CD4-positive, alpha-beta T cell treated with Interleukin-6 for 4 hours (primary cell): ENCODE results near the gene OR5D18.
"Not testable (repeated sequence)": the region's sequence is repeated elsewhere in the genome, so short reads cannot be mapped to it uniquely, and the experiment has no call there.

ENCODE experiments used
- DNase-seq: peaks from one replicate; pipeline ENCODE4 v3.0.0-alpha.2; 2020; ENCODE audit warnings: mixed read lengths

Gene OR5D18

DNA sequence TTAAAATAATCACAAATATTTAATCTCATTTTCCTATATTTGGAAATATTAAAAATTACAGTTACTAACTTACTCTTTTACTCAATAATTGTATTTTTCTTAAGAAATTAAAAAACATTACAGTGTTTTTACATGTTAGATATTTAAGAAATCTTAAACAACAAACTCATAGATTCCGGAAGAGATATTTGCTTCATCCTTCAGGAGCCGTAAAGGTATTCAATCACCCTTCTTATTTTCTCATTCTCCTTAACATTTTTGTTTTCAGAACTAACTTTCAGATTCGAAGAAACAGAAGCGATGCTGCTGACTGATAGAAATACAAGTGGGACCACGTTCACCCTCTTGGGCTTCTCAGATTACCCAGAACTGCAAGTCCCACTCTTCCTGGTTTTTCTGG lies at the start of gene OR5D18:
Gene OR5D18 (plus strand): TSS at position 301 of the 400 bp plus-strand sequence. CDS start 0 bp downstream, at position 301.
- no peak for DNase-seq

DNA sequence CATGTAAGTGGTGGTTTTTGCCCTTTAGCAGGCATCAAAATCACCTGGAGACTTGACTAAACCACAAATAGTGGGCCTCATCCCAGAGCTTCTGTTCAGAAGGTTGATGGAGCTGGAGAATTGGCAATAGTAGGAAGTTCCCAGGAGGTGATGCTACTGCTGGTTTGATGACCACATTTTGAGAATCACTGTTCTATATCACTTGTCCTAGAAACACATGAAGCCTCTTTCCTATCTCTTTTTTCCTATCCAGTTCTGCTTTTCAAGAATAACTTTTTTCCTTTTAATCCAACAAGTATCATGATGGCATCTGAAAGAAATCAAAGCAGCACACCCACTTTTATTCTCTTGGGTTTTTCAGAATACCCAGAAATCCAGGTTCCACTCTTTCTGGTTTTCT lies 46.3 kb upstream of the OR5D18 start, which contains the start of gene OR5D13:
Gene OR5D13 (plus strand): TSS at position 301 of the 400 bp plus-strand sequence. CDS start 0 bp downstream, at position 301.
- no peak for DNase-seq

DNA sequence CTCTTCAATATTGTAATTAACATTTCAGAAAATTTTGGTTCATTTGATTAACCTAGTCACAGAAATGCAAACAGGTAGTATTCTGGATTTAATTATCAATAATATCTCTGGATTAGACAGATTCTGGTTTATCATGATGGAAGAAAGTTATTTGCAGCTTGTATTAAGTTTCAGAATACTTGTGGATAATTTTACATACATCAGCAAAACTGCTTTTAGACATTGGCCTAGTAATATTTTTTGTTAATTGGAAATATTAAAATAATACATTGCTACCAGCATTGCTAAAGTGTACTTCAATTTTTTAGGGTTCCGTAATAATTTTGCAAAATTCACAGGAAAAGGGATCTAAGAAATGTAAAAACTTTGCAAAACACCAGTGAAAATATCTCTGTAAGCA lies 27.8 kb upstream of the OR5D18 start:
- no peak for DNase-seq

DNA sequence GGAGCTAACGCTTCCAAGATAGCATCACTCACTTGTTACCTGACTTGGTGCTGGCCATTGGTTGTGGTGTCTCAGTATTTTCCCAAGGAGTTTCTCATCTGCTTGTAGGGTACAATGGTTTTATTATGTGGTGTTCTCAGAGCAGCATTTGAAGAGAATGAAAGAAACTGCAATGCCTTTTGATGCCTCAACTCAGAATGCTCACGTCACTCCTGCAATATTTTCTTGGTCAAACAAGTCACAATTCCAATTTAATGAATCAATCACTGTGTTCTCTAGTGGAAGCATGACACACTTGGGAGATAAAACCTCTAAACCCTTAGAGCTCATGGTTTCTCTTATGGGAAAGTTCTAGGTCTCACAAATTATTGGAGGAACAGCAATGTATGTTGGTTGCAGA lies 26.1 kb upstream of the OR5D18 start:
- no peak for DNase-seq

DNA sequence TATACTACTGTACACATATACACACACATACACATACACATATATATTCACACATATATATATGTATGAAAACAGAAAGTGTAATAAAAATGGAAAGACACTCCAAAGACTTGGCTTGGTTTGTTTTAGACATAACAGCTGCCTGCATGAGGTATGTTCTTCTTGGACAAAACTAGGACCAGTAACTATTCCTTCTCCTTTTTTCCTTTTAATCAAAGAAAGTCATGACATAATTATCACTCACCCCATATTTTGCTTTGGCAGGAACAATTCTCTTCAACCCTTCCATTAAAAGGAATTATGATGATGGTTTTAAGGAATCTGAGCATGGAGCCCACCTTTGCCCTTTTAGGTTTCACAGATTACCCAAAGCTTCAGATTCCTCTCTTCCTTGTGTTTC lies 24.2 kb upstream of the OR5D18 start, which contains the start of gene OR5D14:
Gene OR5D14 (plus strand): TSS at position 301 of the 400 bp plus-strand sequence. CDS start 0 bp downstream, at position 301.
- no peak for DNase-seq

DNA sequence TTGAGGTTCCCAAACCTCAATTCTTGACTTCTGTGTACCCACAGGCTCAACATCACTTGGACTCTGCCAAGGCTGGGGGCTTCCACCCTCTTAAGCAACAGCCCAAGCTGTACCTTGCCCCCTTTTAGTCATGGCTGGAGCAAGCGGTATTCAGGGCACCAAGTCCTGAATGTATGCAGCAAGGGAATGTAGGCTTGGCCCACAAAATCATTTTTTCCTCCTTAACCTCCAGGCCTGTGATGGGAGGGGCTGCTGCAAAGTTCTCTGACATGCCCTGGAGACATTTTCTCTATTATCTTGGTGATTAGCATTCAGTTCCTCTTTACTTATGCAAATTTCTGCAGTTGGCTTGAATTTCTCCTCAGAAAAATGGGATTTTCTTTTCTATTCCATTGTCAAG lies 13.2 kb upstream of the OR5D18 start:
- DNase-seq: no peak

DNA sequence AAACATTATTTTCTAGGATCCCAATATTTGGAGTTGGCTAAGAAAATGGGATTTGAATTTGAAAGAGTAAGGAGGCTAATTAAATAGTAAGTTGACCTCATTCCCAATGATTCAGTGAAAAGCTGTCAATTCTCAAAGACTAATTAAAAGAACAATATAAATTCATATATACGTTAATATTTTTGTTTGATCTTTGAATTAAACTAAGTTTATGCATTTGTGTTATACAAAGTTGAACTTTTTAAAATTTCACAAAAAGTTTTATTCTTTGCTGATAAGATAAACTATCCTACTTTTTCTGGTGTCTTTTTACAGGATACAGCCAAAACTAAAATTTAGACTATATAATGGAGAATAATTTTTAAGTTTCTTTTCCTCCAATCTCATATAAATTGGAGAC lies 8.4 kb upstream of the OR5D18 start, which contains the start of gene OR5L1:
Gene OR5L1 (plus strand): TSS at position 301 of the 400 bp plus-strand sequence. CDS start 100 bp downstream, outside the sequence.
- DNase-seq: no peak

DNA sequence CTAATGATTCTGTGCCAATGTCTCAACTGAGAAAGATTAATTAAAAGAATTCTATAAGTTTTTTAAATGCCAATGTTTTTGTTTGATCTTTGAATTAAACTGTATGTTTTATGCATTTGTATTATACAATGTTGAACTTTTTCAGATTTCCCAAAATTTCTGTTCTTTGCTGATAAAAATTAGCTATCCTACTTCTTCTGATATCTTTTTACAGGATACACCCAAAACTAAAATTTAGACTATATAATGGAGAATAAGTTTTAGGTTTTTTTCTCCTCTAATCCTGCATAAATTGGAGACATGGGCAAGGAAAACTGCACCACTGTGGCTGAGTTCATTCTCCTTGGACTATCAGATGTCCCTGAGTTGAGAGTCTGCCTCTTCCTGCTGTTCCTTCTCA lies 7.5 kb downstream of the OR5D18 start, which contains the start of gene OR5L2:
Gene OR5L2 (plus strand): TSS at position 301 of the 400 bp plus-strand sequence. CDS start 0 bp downstream, at position 301.
- no peak for DNase-seq

DNA sequence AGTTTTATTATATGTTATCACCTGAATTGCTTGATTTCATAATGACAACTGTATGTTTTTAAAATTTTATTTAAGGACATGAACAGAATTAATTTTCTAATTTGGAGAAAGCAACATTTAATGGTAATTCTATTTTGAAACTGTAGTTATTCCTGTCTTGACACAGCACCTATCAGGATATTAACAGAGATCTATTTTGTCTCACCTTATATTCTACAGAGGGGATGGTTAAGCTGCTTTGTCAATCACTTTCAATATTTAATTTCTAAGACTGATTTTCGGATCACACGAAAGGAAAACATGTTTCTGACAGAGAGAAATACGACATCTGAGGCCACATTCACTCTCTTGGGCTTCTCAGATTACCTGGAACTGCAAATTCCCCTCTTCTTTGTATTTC lies 19.0 kb downstream of the OR5D18 start, which contains the start of gene OR5D16:
Gene OR5D16 (plus strand): TSS at position 301 of the 400 bp plus-strand sequence. CDS start 0 bp downstream, at position 301.
- DNase-seq: no peak

DNA sequence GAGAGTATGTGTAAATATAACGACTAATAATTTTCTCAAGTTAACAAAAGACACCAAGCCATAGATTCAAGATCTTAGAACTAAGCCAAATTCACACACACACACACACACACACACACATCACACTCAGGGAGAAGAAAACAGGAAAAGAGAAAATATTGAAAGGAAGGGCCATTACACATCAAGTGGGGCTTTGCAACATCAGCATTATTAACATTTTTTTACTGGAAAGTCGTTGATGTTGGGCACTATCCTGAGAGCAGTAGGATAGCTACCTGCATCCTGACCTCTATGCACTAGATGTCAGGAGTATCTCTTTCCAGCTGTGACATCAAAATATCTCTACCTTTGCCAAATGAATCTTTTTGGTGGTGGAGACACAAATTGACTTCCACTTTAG lies 28.0 kb downstream of the OR5D18 start:
- DNase-seq: no peak

DNA sequence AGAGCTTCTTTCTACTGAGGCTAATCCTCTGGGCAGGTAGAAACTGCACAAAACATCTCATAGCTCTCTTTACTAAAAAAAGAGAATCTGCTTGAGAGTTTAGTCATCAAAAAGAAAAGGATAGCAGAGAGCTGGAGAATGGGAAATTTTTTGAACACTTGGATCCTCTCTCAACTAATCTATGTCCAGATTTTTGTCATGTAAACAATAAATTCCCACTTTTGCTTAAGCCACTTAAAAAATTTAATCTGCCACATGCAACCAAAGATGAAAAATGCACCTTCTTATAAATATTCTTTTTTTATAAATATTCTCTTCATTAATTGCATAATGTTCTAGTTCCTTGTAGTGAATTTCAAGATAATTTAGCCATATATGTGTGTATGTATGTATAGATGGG lies 29.6 kb downstream of the OR5D18 start:
- DNase-seq: no peak

DNA sequence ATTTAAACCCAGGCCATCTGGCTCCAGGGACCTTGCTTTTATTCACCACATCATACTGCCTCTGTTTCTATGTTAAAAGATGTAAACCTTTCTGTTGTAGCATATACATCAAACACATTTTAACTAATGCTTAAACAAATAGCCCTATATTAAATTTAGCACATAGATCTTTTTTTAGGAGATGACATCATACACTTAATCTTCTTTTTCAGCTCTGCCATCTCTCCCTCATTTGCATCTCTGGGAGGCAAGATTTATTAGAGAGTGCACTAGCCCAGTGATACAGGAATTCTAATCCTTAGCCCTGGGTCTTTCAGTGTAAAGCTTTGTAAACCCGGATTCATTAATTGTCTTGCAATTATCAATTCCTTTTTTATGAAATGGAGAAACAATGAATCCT lies 32.7 kb downstream of the OR5D18 start:
- DNase-seq: no peak

DNA sequence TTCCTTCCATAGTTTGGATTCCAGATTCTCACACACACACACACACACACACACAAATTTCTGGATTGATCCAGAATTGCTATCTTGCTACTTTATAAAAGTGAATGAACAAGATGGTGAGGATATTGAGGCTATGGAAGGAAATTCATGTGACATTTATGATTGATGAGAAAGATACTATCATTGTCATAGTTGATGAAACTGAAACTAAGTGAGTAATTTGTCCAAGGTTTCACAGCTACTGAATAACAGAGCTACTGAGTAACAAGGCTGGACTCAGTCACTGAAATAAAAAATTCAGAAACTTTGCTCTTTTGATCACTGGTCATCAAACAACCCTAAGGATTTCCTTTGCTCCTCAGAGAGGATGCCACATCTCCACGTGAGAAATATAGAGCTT lies 35.3 kb downstream of the OR5D18 start:
- DNase-seq: no peak

DNA sequence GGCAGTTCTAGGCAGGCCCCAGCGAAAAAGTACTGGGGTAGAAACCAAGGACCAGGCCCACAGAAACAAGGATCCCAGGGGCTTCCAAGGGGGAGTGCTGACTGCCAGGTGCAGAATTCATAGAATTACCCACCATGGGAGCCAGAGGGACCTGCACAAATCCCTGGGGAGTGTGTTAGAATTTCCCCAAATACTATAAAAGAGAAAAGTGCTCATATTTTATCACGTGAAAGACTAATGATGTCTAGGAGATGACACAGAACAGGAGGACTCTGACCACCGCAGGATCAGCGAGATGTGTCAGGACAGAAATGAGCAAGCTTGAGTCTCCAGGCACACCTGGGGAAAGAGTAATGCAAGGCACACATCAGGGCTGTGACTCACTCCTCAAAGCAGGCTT lies 47.9 kb downstream of the OR5D18 start:
- not testable (repeated sequence) for DNase-seq
